GM18870 (cell line): Measurements from ENCODE around the gene MGAT4A.
A peak's percentile ranks its signal among the peaks of the same experiment; 100 is the strongest.
"Not testable (repeated sequence)": the region's sequence is repeated elsewhere in the genome, so short reads cannot be mapped to it uniquely, and the experiment has no call there.

Experiments used
- ATAC-seq: cut with Tn5 transposase; IDR thresholded peaks from one replicate; pipeline ENCODE4 v1.9.1; 2021; ENCODE audit warnings: moderate library complexity; ENCODE audit not compliant: unreplicated experiment

MGAT4A gene

DNA sequence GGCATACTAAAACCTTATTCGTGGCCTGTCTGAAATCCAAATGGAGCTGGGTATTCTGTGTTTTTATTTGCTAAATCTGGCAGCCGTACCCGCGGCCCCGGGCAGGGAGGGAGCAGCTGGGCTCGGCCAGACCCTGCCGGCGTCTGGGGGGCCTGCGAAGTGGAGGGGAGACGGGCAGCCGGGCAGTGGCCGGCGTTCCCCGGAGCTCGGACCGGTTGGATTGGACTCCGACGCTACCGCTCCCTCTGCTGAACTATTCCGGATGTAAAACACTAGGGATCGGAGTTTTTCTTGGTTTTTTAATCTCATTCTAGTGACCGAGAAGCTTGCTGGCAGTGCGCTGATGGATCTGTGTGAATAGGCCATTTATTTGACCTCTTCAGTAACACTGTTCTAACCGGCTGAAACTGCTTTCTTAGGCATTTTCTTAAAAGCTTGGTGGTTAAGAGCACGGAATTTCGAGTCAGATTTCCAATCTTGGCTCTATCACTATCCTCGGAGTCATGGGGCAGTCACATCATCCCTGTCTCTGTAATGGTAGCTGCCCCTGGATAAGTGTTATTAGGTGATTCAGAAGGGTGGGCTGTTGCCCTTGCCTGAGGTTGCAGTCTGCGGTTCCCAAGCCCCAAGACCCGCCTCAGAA is 121.8 kb downstream of the MGAT4A start:
- ATAC-seq: no peak

DNA sequence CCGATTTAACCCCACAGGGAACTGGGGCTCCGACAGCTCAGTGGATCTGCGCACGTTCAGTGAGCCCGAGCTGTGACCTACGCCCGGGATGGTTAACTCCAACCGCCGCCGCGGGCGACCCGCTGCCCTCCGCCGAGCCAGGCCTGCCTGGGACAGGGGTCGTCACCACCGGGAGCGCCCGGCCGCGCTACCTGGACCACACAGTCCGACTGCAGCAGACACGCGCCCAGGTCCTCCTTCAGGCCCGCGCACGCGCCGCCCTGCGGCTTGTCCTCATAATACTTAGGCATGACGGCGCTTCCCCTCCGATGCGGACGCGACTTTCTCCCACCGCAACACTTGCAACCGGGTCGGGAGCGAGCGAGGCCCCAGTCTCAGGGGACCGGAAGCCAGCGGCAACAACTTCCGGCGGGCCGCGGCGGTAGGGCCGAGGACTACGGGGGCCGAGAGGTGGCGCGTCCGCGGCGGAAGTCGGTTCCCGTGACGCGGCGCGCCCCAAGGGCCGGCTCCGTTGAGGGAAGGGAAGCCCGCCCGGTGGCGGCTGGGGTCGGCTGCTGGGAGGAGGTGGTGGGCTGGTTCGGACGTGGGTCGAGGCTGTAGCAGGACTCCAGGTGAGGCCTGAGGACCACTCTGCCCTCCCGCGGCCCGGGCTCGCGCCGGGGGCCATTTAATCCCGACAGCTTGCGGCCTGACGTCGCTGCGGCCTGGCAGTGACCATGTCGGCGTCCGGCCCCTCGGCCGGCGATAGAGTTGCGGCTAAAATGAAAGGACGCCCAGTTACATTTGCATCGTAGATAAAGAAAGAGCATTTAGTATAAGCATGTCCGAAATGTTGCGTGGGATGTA is 122.6 kb downstream of the MGAT4A start, which contains the start of the genes COA5 and UNC50:
Gene COA5 (minus strand): TSS at position 397 of the 846 bp plus-strand sequence. CDS start 107 bp downstream, at position 290.
Gene UNC50 (plus strand): TSS at position 474 of the 846 bp plus-strand sequence. CDS start 1,171 bp downstream, outside the sequence.
- peak; percentile 53 for ATAC-seq

DNA sequence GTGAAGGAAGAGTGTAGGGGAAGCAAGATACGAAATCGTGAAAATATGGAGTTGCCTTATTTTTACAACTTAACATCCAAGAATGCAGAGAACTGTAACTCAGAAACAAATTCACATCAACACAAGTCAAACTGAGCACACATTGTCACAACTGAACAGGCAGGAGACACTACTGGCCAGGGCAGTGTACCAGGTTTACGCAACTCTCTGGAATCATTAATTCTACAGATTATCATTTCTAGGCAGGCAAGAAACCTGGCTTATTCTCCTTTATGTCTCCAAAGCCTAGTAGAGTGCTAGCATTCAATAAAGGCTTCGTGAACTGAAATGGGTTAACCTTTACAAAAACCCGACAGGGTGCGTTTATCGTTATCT is 123.2 kb downstream of the MGAT4A start:
- no peak for ATAC-seq

DNA sequence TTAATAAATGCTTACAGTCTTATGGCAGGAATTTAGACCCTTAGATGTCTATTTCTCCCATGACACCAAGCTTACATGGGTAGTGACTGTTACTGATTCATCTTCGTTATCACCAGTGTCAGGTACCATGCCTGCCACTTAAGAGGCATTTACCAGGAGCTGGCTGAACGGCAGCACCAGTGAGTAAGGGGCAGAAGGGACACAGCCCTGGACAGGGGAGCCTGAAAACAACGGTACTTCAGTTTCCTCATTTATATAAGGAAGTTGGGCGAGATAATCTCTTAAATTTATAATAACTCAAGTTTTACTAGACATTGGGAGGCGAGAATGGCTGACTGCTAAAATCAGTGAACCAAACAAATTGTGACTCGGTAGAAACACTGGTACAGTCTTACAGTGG is 123.8 kb downstream of the MGAT4A start:
- no peak for ATAC-seq

DNA sequence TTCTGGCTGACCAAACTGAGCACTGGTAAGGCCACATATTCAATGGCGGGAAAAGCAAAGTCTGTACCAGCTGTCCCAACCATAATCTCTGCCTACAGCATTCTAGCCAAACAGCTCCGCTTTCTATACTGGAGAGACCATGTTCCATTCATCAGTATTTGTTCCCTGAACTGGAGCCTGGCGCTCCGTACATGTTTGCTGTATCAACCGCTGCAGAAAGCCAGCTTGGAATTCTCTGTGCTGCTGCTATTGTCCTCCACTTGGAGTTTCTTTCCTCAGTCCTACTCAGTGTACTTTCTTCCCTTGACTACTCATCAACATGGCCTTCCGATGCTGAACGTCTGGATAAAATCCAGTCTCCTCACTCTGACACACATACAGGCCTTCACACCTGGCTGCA is 124.5 kb downstream of the MGAT4A start:
- no peak for ATAC-seq

DNA sequence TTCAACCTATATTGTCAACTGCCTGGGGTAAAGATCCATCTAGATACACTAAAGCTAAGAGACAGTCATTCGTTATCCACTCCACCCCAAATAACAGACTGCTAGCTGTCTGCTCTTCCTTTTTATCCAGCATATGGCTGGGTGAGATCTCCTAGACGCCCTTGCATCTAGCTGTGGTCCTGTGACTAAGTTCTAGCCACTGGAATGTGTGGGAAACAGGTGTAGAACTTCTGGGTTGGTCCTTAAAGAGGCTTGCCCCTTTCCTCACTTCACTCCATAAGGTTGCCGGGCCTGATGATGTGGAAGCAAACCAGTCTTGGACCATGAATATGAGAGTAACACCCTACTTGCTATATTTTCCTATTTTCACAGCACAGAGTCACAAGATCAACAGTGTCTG is 125.9 kb downstream of the MGAT4A start:
- ATAC-seq: no peak

DNA sequence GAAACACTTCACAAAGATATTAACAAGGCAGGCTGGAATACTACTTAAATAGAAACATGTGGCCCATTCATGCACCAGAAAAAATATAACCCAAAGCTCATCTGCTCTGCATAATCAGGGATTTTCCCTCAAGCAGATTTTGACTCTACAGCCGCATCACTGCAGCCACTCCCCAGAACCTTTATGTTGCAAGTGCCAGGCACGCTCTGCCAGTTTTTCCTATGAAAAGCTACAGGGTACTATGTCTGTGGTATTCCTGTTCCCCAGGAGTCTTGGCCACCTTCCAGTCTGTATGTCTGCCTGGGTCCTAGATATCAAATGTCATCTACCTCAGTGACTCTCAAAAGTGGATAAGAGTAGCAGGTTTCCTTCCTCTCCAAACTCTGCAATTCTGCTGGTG is 126.4 kb downstream of the MGAT4A start:
- ATAC-seq: no peak

DNA sequence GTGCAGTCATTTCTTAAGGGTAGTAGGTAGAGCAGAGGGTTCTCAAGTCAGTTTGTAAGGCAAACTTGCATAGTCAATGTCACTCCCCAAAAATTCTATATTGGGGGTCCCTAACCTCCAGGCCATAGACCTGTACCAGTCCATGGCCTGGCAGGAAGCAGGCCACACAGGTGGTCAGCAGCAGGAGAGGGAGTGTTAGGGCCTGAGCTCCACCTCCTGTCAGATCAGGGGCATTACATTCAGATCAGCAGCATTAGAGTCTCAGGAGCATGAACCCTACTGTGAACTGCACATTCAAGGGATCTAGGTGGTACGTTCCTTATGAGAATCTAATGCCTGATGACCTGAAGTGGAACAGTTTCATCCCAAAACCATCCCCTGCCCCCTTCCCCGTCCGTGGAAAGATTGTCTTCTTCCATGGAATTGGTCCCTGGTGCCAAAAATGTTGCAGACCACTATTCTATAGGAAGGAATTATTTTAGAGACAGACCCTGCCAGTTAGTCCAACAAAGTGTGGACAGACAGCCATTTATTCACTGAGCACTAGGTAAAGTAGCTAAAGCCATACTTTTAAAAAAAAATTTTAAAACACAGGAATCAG is 129.3 kb downstream of the MGAT4A start:
- ATAC-seq: no peak

DNA sequence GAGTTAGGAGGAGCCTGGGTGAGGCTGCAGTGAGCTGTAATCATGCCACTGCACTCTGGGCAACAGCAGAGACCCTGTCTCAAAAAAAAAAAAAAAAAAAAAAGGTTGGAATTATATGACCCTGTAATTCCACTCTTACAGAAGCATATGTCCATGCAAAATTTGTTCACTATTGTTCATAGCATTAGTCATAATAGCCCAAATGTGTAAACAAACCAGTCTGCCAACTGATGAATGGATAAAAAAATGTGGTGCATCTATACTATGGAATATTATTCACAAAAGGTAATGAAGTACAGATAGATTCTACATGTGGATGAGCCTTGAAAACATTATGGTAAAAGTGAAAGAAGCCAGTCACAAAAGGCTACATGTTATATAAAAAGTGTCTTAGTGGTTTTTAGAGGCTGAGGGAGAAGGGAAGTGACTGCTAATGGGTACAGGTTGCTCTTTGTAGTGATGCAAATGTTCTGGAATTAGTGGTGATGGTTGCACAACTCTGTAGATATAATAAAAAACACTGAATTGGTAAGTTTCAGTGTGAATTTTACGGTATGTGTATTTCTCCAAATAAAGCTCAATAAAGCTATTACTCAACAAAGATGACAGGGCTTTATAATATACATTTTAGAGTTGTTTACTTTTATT is 132.0 kb downstream of the MGAT4A start:
- no peak for ATAC-seq

DNA sequence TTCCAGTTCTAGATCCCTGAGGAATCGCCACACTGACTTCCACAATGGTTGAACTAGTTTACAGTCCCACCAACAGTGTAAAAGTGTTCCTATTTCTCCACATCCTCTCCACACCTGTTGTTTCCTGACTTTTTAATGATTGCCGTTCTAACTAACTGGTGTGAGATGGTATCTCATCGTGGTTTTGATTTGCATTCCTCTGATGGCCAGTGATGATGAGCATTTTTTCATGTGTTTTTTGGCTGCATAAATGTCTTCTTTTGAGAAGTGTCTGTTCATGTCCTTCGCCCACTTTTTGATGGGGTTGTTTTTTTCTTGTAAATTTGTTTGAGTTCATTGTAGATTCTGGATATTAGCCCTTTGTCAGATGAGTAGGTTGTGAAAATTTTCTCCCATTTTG is 136.3 kb downstream of the MGAT4A start:
- ATAC-seq: not testable (repeated sequence)

DNA sequence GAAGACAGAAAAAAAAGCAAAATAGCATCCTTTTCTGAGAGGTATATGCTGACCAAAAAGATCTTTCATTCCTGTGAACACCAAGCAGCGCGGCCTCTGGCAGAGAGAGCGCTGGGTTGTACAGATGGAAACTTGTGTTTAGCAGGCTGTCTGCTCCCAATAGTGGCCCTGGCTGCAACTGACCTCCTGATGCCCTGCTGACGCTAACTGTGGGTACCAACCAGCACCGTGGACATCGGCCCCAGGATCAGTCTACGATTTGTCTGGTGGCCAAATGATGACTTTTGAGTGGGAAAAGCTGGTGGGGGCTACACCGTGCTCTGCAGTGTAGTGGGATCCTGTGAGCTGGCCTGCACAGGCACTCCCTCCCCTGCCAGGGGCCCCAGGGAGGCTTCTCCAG is 138.4 kb downstream of the MGAT4A start:
- ATAC-seq: no peak

DNA sequence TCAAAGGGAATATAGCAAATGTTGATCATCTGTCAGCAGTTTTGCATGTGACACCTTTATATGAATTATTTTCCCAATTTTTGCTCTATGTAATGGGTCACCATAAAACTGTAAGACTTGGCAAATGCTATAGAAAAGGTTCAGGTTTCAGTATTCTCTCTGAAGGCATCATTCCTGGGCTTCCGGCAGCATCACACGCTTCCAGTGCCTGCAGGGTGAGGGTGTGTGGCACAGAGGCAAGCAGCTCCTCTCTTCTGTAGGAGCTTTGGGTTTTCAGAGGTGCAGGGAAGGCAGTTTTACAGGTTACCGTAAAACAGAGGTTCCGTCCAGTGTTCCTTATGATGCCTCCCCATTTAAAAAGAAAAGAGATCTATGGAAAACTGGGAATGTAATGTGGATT is 141.4 kb downstream of the MGAT4A start:
- ATAC-seq: no peak

DNA sequence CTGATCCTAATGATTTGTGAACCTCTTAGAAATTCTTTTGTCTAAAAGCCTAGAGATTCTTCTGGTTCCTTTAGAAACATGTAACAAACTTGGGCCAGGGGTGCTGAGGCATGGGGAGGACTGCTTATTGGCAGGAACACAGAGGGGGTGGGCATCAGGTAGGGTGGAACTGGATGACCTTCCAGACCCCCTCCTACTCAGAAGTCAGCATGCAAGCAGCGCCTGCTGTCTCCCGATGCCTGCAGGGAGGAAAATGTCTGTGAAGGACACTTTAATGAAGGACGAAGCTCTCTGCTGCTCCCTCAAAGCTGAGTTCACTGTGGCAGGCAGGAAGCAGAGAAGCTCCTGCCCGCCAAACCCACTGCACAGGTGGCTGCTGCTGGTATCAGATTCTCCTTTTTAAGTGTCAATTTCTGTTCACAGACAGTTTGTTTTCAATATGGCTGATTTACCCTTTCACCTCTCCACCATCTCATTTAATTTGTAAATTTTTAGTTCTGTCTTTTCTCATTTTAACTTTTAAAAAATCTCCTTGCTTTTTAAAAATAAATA is 142.0 kb downstream of the MGAT4A start:
- ATAC-seq: no peak

DNA sequence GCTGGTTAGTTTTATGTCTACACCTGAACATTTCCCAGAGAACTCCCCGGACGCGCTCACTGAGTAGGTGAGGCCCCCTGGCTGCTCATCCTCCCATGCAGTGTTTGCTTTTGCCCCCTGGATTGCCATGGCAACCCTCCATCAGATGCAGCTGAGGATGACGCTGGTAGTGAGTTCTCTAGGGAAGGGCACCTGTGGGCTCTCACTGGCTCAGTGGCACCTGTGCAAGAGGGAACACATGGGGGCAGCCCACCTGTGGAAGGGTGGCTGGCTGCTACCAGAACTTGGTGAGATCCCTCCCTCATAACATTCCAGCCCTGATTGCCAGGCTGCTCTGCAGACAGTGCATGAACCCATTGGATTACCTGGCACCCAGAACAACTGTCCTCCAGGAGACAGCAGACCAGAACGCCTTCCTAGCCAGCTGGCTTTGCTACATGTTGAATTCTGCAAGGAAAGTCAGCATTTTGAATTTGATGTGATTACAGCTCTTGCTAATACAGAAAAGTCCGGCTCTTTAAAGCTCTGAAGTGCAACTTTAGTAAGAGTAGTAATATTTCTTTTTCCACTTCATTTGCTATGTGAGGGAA is 144.3 kb downstream of the MGAT4A start:
- no peak for ATAC-seq

DNA sequence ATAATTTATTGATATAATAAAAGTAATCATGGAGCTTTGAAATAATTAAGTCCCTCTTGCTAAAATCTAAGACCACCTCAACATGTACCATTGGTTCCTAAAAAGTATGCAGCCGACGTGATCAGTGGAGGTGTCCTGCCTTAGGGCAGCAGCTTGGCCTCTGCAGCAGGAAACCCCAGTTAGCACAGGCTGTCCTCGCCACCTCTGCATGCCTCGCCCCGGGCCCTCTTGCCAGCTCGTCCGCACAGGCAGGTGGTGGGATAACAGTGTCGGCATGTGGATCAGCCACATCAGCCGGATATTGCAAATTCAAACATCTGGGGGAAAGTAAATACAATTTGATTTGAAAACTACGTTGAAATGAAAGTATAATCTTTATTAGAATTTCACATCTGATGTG is 145.5 kb downstream of the MGAT4A start:
- ATAC-seq: no peak

DNA sequence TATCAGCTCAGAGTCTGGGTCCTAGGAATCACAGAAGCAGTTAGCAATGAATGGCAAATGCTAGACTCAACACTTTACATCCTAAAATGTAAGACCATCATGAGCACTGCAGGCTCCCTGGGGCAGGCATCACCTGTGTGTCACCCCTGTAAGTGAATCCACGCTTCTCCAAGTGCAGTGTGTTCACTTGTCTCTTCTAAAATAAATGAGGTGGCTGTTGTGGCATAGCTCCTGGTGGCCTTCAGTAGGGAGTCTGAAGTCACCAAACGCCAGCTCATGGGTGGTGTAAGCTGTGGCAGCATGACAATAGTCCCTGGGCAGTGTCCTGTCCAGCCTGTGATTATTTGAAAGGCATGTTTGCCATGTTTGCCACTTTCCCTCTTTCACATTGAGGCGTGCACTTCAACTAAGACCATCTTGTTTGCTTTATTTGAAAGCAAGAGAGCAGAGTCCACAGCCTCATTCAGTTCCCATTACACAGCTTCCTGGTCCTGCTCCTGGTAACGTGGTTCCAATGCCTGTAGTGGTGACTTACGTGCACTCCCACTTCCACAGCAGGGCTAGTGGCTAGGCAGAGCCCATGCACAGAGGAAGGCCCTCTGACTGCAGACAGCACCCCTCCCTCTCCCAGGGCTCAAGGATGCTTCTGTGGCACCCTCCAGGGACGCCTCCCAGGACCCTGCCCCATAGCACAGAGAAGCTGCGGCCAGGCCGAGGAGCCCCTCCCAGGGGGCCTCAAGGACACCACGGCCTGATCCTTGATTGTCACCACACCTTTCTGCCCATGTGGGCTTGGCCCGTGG is 146.9 kb downstream of the MGAT4A start:
- ATAC-seq: no peak

DNA sequence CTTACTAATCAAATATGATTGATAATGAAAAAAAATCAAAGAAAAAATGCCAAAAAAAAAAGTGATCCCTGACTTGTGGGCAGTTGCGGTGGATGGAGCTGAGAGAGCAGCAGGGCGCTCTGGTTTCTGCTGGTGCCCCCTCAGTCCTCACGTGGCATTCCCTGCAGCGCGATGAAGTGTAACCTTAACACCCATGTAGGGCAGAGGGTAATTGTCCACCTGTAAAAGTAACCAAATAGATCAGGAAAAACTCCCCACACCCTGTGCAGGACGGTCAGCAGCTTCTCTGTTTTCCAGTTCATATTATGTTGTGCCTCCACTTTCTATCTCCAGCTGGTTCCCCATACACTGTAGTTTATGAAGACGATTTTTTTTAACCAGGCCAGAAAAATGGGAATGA is 147.7 kb downstream of the MGAT4A start:
- no peak for ATAC-seq

DNA sequence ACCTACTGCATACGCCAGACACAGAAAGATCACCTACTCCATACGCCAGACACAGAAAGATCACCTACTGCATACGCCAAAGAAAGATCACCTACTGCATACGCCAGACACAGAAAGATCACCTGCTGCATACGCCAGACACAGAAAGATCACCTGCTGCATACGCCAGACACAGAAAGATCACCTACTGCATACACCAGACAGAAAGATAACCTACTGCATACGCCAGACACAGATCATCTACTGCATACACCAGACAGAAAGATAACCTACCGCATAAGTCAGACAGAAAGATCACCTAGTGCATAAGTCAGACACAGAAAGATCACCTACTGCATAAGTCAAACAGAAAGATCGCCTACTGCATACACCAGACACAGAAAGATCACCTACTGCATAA is 148.4 kb downstream of the MGAT4A start:
- ATAC-seq: no peak

DNA sequence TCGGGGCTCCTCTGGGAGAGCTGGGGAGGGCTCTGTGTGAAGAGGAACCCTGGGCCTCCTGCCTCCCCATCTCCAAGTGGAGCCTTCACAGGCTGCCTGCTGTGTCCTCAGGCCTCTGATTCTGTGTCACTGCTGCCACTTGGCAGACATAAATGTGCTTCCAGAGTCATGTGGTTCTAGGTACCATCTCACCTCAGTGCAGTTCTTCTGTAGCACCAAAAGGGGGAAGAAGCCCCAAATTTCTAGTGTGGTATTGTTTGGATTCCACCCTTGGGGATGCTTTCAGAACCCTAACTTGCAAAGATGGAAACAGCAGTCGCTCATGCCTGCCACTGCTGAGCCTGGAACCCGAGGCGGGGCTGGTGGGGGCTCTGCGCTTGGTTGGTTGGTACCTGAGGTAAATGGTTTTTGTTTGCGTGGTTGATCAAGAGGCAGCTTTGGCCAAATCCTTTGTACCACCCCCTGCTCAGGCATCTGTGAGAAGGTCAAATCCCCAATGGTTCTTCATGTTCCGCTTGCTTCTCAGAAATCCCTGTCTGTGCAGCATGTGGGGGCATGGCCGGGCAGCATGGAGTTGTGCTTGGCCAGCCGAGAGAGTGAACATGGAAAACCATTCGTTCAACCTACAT is 150.2 kb downstream of the MGAT4A start:
- no peak for ATAC-seq
